HEK293 (cell line): Measurements from ENCODE around the gene KNOP1.
"Not testable (repeated sequence)": the region's sequence is repeated elsewhere in the genome, so short reads cannot be mapped to it uniquely, and the experiment has no call there.

ENCODE experiments used
- CTCF ChIA-PET: fragments of 350-600 bp; formaldehyde crosslinking; extraction: SDS; loops from one replicate; lab custom pipeline; 2021; ENCODE audit warnings: antibody characterized with exemption; lab: Yijun Ruan, JAX
- POLR2A ChIA-PET: fragments of 300-600 bp; formaldehyde crosslinking; extraction: SDS; loops from one replicate; lab custom pipeline; 2020; ENCODE audit warnings: antibody characterized with exemption, inconsistent platforms; lab: Yijun Ruan, JAX
- H3K27ac ChIP-seq: fragments of 200-500 bp; sonication (Bioruptor generic); 2 replicates; pipeline ENCODE4 v1.5.1; 2014; ENCODE audit warnings: low read depth, low read length, control low read depth, inconsistent platforms; ENCODE audit errors: extremely low read depth
- H3K36me3 ChIP-seq, 2 experiments: fragments of 200-500 bp in 1 of 2; sonication (Bioruptor generic) in 1 of 2; 1 replicate in 1 of 2; 2 replicates in 1 of 2; pipeline ENCODE4 v1.5.1; 2014 to 2017; ENCODE audit warnings: inconsistent platforms in 2 of 2, low read length in 2 of 2; ENCODE audit not compliant: control insufficient read depth in 2 of 2, insufficient read depth in 1 of 2
- H3K4me1 ChIP-seq: fragments of 200-500 bp; sonication (Bioruptor generic); 2 replicates; pipeline ENCODE4 v1.5.1; 2014; ENCODE audit warnings: mild to moderate bottlenecking, low read length, inconsistent platforms; ENCODE audit not compliant: control insufficient read depth, insufficient read depth
- H3K4me3 ChIP-seq: 2 replicates; pipeline ENCODE4 v1.5.1; 2011; ENCODE audit warnings: low read depth, mild to moderate bottlenecking, control low read depth, low read length, moderate library complexity
- H3K9me3 ChIP-seq: fragments of 200-500 bp; sonication (Bioruptor generic); 2 replicates; pipeline ENCODE4 v1.5.1; 2014; ENCODE audit warnings: low read depth, low read length, inconsistent platforms; ENCODE audit not compliant: control insufficient read depth, insufficient read depth
- GFI1B ChIP-seq: fragments of 450-650 bp; formaldehyde crosslinking; IDR thresholded peaks from 2 replicates; pipeline ENCODE4 v1.5.1; 2016; ENCODE audit warnings: missing biosample characterization, missing genetic modification characterization
- KLF1 ChIP-seq: fragments of 450-650 bp; formaldehyde crosslinking; IDR thresholded peaks from 2 replicates; pipeline ENCODE4 v1.5.1; 2016; ENCODE audit warnings: missing biosample characterization, missing genetic modification characterization
- MYNN ChIP-seq: fragments of 450-650 bp; formaldehyde crosslinking; IDR thresholded peaks from 2 replicates; pipeline ENCODE4 v1.5.1; 2016; ENCODE audit warnings: missing biosample characterization, missing genetic modification characterization, borderline replicate concordance
- MZF1 ChIP-seq: fragments of 450-650 bp; formaldehyde crosslinking; IDR thresholded peaks from 2 replicates; pipeline ENCODE4 v1.5.1; 2017; ENCODE audit warnings: missing biosample characterization, missing genetic modification characterization, borderline replicate concordance
- OVOL3 ChIP-seq: fragments of 450-650 bp; formaldehyde crosslinking; IDR thresholded peaks from 2 replicates; pipeline ENCODE4 v1.5.1; 2016; ENCODE audit warnings: missing biosample characterization, missing genetic modification characterization
- RBAK ChIP-seq: fragments of 450-650 bp; formaldehyde crosslinking; IDR thresholded peaks from 2 replicates; pipeline ENCODE4 v1.5.1; 2016; ENCODE audit warnings: missing biosample characterization, missing genetic modification characterization
- ZBTB21 ChIP-seq: fragments of 450-650 bp; formaldehyde crosslinking; IDR thresholded peaks from 2 replicates; pipeline ENCODE4 v1.5.1; 2017; ENCODE audit warnings: missing biosample characterization, missing genetic modification characterization
- ZNF138 ChIP-seq: fragments of 450-650 bp; formaldehyde crosslinking; IDR thresholded peaks from 2 replicates; pipeline ENCODE4 v1.5.1; 2016; ENCODE audit warnings: missing biosample characterization, missing genetic modification characterization, borderline replicate concordance
- ZNF211 ChIP-seq: fragments of 450-650 bp; formaldehyde crosslinking; IDR thresholded peaks from 2 replicates; pipeline ENCODE4 v1.5.1; 2016; ENCODE audit warnings: low read depth, missing biosample characterization, missing genetic modification characterization
- ZNF248 ChIP-seq: fragments of 450-650 bp; formaldehyde crosslinking; IDR thresholded peaks from 2 replicates; pipeline ENCODE4 v1.5.1; 2017; ENCODE audit warnings: missing biosample characterization, missing genetic modification characterization
- ZNF324 ChIP-seq: fragments of 450-650 bp; formaldehyde crosslinking; IDR thresholded peaks from 2 replicates; pipeline ENCODE4 v1.5.1; 2016; ENCODE audit warnings: missing biosample characterization, missing genetic modification characterization
- ZNF354C ChIP-seq: fragments of 450-650 bp; formaldehyde crosslinking; IDR thresholded peaks from 2 replicates; pipeline ENCODE4 v1.5.1; 2016; ENCODE audit warnings: missing biosample characterization, missing genetic modification characterization, low read depth, borderline replicate concordance
- ZNF433 ChIP-seq: fragments of 450-650 bp; formaldehyde crosslinking; IDR thresholded peaks from 2 replicates; pipeline ENCODE4 v1.5.1; 2016; ENCODE audit warnings: missing biosample characterization, missing genetic modification characterization, low read depth
- ZNF501 ChIP-seq: fragments of 450-650 bp; formaldehyde crosslinking; IDR thresholded peaks from 2 replicates; pipeline ENCODE4 v1.5.1; 2016; ENCODE audit warnings: missing biosample characterization, missing genetic modification characterization
- ZNF529 ChIP-seq: fragments of 450-650 bp; formaldehyde crosslinking; IDR thresholded peaks from 2 replicates; pipeline ENCODE4 v1.5.1; 2017; ENCODE audit warnings: missing genetic modification characterization, missing biosample characterization; ENCODE audit not compliant: insufficient replicate concordance
- ZNF623 ChIP-seq: fragments of 450-650 bp; formaldehyde crosslinking; IDR thresholded peaks from 2 replicates; pipeline ENCODE4 v1.5.1; 2016; ENCODE audit warnings: missing biosample characterization, missing genetic modification characterization
- ZNF701 ChIP-seq: fragments of 450-650 bp; formaldehyde crosslinking; IDR thresholded peaks from 2 replicates; pipeline ENCODE4 v1.5.1; 2016; ENCODE audit warnings: missing biosample characterization, missing genetic modification characterization
- ZSCAN16 ChIP-seq: fragments of 450-650 bp; formaldehyde crosslinking; IDR thresholded peaks from 2 replicates; pipeline ENCODE4 v1.5.1; 2016; ENCODE audit warnings: missing biosample characterization, missing genetic modification characterization
- ZXDB ChIP-seq: fragments of 450-650 bp; formaldehyde crosslinking; IDR thresholded peaks from 2 replicates; pipeline ENCODE4 v1.5.1; 2016; ENCODE audit warnings: missing biosample characterization, missing genetic modification characterization
- TF ChIP-seq, protein P1 (sequence below): fragments of 450-650 bp; formaldehyde crosslinking; IDR thresholded peaks from 2 replicates; pipeline ENCODE4 v1.5.1; 2016; ENCODE audit warnings: missing biosample characterization, missing genetic modification characterization
- TF ChIP-seq, protein P2 (sequence below): fragments of 450-650 bp; formaldehyde crosslinking; conservative IDR thresholded peaks from 2 replicates; pipeline ENCODE4 v1.5.1; 2016; ENCODE audit warnings: low read depth, missing biosample characterization, missing genetic modification characterization
- TF ChIP-seq, protein P3 (sequence below): fragments of 450-650 bp; formaldehyde crosslinking; IDR thresholded peaks from 2 replicates; pipeline ENCODE4 v1.5.1; 2016; ENCODE audit warnings: missing biosample characterization, missing genetic modification characterization, borderline replicate concordance
- TF ChIP-seq, protein P4 (sequence below): fragments of 450-650 bp; formaldehyde crosslinking; conservative IDR thresholded peaks from 2 replicates; pipeline ENCODE4 v1.5.1; 2016; ENCODE audit warnings: low read depth, missing biosample characterization, missing genetic modification characterization

Gene KNOP1

DNA sequence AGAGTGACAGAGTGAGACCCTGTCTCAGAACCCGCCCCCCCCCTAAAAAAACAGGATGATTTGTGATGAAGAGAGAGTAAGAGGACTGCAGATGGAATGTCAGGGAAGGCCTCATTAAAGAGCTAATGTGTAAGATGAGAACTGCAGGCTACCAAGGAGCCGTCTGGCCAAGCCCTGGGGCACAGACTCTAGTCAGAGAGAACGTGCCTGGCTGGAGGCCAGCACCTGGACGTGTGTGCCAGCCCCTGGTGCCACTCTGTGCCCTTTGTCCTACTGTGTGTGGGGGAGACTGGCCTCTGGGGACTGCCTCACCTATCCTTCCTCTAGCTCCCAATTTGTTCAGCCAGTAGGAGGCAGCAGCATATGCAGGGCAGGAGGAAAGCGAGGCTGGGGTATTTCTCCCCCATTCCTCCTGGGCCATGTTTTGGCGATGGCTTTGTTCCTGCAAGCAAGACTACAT lies 37.1 kb downstream of the KNOP1 start:
- Histone ChIP-seq H3K4me3 (no peak overlapping the region), H3K9me3 (no peaks in the 10 kb centered on the region), H3K27ac (no peak overlapping the region), H3K4me1 (no peaks in the 10 kb centered on the region), H3K36me3 (peaks cover 12 to 30% of the 10 kb centered on the region in 2 experiments; a peak in 2 of 3 replicates)
- CTCF ChIA-PET = interaction anchor here (0.6 to 1.3 kb wide), 5 partner anchors 9 to 79 kb away, joined by 3 to 4 read pairs (median 4); no protein-coding TSS in a partner anchor
- POLR2A ChIA-PET = no interaction called here
- no peak for TF ChIP-seq KLF1 (tag by site-specific recombination)
- no peak for TF ChIP-seq ZNF248 (tag by site-specific recombination)
- TF ChIP-seq ZSCAN16 (tag by site-specific recombination) = no peak
- no peak for TF ChIP-seq ZNF701 (tag by site-specific recombination)
- TF ChIP-seq ZNF324 (tag by site-specific recombination) = no peak
- no peak for TF ChIP-seq ZNF211 (tag by site-specific recombination)
- TF ChIP-seq, protein P1, sequence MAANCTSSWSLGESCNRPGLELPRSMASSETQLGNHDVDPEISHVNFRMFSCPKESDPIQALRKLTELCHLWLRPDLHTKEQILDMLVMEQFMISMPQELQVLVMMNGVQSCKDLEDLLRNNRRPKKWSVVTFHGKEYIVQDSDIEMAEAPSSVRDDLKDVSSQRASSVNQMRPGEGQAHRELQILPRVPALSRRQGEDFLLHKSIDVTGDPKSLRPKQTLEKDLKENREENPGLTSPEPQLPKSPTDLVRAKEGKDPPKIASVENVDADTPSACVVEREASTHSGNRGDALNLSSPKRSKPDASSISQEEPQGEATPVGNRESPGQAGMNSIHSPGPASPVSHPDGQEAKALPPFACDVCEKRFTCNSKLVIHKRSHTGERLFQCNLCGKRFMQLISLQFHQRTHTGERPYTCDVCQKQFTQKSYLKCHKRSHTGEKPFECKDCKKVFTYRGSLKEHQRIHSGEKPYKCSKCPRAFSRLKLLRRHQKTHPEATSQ (tag by site-specific recombination) = no peak

DNA sequence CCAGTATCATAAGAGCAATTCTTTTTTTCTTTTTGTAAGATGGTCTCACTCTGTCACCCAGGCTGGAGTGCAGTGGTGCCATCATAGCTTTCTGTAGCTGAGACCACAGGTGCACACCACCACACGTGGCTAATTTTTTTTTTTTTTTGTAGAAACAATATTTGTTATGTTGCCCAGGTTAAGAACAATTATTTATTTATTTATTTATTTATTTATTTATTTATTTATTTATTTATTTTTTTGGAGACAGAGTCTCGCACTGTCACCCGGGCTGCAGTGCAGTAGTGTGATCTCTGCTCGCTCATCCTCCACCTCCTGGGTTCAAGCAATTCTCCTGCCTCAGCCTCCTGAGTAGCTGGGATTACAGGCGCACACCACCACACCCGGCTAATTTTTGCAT lies 38.7 kb downstream of the KNOP1 start:
- POLR2A ChIA-PET, H3K4me3 ChIP-seq, H3K4me1 ChIP-seq, H3K9me3 ChIP-seq, H3K27ac ChIP-seq: not testable (repeated sequence)
- peaks cover 6 to 17% of the 10 kb centered on the region in 2 experiments; a peak in 2 of 3 replicates for H3K36me3 ChIP-seq
- CTCF ChIA-PET = interaction anchor here (0.6 to 1.5 kb wide), 2 partner anchors 119 to 207 kb away, joined by 3 to 4 read pairs; no protein-coding TSS in a partner anchor
- TF ChIP-seq MYNN (tag by site-specific recombination) = 0 out of 2 replicates have a peak, but pooled peaks have one; percentile 23
- peak; percentile 81 for TF ChIP-seq ZNF623 (tag by site-specific recombination)
- TF ChIP-seq ZNF433 = peak; percentile 79
- TF ChIP-seq ZNF354C (tag by site-specific recombination) = peak; percentile 81; the same call in 1 of the 2 replicates
- TF ChIP-seq, protein P2, sequence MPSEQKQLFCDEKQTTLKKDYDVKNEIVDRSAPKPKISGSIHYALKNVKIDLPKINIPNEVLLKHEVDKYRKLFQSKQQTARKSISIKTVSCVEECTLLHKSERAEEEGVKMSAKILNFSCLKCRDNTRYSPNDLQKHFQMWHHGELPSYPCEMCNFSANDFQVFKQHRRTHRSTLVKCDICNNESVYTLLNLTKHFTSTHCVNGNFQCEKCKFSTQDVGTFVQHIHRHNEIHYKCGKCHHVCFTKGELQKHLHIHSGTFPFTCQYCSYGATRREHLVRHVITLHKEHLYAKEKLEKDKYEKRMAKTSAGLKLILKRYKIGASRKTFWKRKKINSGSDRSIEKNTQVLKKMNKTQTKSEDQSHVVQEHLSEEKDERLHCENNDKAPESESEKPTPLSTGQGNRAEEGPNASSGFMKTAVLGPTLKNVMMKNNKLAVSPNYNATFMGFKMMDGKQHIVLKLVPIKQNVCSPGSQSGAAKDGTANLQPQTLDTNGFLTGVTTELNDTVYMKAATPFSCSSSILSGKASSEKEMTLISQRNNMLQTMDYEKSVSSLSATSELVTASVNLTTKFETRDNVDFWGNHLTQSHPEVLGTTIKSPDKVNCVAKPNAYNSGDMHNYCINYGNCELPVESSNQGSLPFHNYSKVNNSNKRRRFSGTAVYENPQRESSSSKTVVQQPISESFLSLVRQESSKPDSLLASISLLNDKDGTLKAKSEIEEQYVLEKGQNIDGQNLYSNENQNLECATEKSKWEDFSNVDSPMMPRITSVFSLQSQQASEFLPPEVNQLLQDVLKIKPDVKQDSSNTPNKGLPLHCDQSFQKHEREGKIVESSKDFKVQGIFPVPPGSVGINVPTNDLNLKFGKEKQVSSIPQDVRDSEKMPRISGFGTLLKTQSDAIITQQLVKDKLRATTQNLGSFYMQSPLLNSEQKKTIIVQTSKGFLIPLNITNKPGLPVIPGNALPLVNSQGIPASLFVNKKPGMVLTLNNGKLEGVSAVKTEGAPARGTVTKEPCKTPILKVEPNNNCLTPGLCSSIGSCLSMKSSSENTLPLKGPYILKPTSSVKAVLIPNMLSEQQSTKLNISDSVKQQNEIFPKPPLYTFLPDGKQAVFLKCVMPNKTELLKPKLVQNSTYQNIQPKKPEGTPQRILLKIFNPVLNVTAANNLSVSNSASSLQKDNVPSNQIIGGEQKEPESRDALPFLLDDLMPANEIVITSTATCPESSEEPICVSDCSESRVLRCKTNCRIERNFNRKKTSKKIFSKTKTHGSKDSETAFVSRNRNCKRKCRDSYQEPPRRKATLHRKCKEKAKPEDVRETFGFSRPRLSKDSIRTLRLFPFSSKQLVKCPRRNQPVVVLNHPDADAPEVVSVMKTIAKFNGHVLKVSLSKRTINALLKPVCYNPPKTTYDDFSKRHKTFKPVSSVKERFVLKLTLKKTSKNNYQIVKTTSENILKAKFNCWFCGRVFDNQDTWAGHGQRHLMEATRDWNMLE (tag by site-specific recombination) = peak; percentile 94
- peak; percentile 43; the same call in 1 of the 2 replicates for TF ChIP-seq GFI1B (tag by site-specific recombination)
- TF ChIP-seq MZF1 (tag by site-specific recombination) = peak; percentile 20; the same call in 1 of the 2 replicates
- peak; percentile 77 for TF ChIP-seq ZXDB (tag by site-specific recombination)
- 0 out of 2 replicates have a peak, but pooled peaks have one; percentile 44 for TF ChIP-seq RBAK (tag by site-specific recombination)
- peak; percentile 52 for TF ChIP-seq ZNF529
- TF ChIP-seq ZBTB21 (tag by site-specific recombination) = peak; percentile 60; the same call in 1 of the 2 replicates
- TF ChIP-seq, protein P3, sequence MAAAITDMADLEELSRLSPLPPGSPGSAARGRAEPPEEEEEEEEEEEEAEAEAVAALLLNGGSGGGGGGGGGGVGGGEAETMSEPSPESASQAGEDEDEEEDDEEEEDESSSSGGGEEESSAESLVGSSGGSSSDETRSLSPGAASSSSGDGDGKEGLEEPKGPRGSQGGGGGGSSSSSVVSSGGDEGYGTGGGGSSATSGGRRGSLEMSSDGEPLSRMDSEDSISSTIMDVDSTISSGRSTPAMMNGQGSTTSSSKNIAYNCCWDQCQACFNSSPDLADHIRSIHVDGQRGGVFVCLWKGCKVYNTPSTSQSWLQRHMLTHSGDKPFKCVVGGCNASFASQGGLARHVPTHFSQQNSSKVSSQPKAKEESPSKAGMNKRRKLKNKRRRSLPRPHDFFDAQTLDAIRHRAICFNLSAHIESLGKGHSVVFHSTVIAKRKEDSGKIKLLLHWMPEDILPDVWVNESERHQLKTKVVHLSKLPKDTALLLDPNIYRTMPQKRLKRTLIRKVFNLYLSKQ (tag by site-specific recombination) = peak; percentile 57; the same call in 1 of the 2 replicates
- TF ChIP-seq, protein P4, sequence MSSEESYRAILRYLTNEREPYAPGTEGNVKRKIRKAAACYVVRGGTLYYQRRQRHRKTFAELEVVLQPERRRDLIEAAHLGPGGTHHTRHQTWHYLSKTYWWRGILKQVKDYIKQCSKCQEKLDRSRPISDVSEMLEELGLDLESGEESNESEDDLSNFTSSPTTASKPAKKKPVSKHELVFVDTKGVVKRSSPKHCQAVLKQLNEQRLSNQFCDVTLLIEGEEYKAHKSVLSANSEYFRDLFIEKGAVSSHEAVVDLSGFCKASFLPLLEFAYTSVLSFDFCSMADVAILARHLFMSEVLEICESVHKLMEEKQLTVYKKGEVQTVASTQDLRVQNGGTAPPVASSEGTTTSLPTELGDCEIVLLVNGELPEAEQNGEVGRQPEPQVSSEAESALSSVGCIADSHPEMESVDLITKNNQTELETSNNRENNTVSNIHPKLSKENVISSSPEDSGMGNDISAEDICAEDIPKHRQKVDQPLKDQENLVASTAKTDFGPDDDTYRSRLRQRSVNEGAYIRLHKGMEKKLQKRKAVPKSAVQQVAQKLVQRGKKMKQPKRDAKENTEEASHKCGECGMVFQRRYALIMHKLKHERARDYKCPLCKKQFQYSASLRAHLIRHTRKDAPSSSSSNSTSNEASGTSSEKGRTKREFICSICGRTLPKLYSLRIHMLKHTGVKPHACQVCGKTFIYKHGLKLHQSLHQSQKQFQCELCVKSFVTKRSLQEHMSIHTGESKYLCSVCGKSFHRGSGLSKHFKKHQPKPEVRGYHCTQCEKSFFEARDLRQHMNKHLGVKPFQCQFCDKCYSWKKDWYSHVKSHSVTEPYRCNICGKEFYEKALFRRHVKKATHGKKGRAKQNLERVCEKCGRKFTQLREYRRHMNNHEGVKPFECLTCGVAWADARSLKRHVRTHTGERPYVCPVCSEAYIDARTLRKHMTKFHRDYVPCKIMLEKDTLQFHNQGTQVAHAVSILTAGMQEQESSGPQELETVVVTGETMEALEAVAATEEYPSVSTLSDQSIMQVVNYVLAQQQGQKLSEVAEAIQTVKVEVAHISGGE (tag by site-specific recombination) = peak; percentile 80
- TF ChIP-seq OVOL3 = peak; percentile 52; the same call in 1 of the 2 replicates
- peak; percentile 63; the same call in 1 of the 2 replicates for TF ChIP-seq ZNF501 (tag by site-specific recombination)
- TF ChIP-seq ZNF138 (tag by site-specific recombination) = peak; percentile 83; the same call in 1 of the 2 replicates
